HG02981 (cell line): ENCODE measurements around the gene HAUS8.
"Not testable (repeated sequence)": the region's sequence is repeated elsewhere in the genome, so short reads cannot be mapped to it uniquely, and the experiment has no call there.

ENCODE experiments used
- ATAC-seq: cut with Tn5 transposase; IDR thresholded peaks from one replicate; pipeline ENCODE4 v1.9.1; 2021; ENCODE audit warnings: mild to moderate bottlenecking, moderate library complexity; ENCODE audit not compliant: unreplicated experiment

The HAUS8 gene

DNA sequence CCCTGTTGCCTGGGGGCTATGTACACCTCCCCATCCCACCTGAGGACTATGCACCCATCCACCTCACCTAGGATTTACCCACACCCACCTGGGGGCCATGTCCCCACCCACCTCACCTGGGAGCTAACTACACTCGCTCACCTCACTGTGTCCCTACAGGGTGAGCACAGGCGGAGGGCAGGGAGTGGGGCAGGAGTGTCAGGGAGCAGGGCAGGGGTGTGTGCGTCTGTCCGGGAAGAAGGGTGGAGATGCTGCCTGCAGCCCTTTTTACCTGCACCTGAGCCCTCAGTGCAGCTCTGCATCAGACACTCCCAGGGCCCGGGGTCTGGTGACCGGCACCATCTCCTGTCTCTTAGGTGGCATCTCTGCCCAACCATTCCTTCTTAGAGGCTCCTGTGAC, 38.1 kb downstream of the HAUS8 start:
- no peak for ATAC-seq

DNA sequence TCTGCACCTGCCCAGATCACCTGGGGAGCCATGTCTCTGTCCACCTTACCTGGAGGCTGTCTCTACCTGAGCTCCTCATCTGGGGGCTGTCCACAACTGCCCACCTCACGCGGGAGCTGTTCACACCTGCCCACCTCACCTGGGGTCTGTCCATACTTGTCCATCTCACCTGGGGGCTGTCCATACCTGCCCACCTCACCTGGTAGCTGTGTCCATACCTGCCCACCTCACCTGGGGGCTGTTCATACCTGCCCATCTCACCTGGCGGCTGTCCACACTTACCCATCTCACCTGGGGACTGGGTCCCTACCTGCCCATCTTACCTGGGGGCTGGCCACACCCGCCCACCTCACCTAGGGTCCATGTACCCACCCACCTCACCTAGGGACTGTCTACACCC, 38.6 kb downstream of the HAUS8 start:
- ATAC-seq: no peak

DNA sequence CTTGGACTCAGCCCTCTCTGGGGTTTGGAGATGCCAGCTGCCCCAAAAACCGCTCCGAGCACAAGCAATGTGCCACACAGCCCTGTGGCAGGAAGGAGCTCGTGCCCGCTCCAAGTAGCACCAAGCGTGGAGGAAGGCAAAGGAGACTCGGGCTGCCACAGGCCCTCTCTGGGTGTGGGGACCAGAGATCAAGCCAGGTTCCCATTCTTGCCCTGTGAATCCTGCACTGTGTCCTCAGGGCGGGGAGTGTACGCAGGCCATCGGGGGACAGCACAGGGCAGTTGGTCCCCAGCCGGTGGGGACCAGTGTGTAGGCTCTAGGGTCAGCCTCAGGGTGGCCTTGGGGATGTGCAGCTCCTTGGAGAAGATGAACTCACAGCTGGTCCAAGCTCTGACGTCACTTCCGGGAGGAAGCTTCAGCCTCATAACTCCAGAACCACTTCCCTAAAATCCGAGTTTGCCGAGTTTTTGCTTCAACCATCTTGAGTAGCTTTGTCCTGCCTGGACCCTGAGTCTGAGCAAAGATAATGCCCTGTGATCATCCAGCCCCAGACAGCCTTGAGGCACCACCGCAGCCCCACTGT, 39.3 kb downstream of the HAUS8 start:
- no peak for ATAC-seq

DNA sequence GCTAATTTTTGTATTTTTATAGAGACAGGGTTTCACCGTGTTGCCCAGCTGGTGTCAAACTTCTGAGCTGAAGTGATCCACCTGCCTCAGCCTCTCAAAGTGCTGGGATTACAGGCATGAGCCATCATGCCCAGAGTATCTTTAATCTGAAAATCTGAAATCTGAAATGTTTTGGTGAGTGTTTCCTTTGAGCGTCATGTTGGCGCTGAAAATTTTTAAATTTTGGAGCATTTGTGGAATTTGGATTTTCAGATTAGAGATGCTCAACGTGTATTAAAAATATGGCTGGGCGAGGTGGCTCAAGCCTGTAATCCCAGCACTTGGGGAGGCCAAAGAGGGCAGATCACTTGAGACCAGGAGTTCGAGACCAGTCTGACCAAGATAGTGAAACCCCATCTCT, 43.5 kb downstream of the HAUS8 start:
- no peak for ATAC-seq

DNA sequence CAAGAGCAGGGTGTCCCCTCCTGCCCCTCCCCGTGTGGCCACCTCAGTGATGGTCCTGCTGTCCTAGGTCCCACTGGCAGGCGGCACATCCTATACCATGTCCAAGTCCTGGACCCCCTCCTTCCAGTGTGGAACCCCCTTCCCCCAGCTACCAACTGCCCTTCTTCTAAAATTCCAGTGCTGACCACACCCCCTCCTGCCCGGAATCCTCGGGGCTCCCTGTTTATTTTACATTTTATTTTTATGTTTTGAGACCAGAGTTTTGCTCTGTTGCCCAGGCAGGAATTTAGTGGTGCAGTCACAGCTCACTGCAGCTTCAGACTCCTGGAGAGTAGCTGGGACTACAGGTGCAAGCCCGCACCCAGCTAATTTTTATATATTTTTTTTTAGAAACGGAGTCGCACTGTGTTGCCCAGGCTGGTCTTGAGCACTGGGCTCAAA, 47.7 kb downstream of the HAUS8 start:
- no peak for ATAC-seq

DNA sequence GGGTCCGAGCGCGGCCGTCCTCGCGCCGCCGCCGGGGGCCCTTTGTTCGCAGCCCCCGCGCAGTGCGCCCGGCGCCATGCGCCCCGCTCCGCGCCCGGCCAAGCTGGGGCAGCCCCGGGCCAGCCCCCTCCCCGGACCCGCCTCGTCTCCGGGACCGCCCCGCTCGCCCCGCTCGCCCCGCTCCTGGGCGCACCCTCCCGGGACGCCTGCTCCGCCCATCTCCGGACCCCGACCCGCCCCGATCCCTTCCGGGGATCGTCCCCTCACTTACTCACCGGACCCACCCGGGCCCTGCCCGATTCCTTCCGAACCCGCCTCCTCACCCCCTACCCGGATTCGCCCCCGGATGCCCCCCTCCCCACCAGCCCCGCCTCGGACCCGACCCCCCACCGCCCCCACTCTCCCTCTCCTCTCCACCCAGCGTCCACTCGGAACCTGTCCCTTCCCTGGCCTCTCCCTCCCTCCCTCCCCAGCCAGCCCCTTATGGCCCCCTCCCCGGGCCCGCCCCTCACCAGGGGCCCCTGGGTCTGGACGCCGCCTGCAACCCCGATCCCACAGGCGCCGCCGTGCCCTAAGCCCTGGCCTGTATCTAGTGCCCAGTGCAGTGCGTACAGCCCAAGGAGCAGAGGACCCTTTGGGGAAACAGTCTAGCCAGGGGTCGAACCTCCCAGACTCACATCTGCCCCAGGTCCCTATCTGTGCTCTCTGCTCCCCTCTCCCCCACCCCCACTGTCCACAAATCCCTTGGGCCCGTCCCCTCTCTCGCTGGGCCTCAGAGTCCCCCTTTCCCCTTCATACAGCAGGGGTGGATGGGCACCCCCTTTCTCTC, 48.3 kb downstream of the HAUS8 start, which contains the start of gene CPAMD8:
TSS of gene CPAMD8 (minus strand) at position 105 of the 829 bp plus-strand sequence. CDS start 168 bp downstream, outside the sequence.
- no peak for ATAC-seq

DNA sequence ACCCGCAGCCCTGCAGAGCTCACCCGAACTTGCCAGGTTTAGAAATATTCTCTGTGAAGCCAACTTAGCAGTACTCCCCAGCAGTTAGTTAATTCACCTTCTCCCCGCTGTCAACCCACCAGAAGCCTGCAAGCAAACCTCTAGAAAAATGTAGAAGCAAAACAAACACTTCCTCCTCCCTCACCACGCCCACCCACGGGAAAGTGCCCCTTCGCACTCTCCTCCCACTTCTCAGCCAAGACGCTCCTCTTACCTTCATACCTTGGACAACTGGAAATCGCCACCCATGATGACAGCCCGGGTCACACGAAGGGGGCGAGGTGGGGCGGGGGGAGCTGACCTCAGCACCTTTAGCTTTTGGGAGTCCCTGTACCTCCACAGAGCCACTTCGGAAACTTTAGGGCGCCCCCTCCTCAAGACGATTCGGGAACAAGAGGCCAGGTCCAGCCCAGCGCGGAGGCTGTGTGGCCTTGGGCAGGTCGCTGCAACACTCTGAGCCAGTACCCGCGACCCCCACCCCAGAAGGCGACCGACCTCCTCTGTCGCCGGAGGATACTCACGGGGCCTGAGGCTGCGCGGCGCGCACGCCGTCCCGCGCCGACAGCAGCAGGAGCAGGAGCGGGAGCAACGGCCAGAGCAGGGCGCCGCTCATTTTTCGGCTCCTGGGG, 49.1 kb downstream of the HAUS8 start:
- no peak for ATAC-seq

DNA sequence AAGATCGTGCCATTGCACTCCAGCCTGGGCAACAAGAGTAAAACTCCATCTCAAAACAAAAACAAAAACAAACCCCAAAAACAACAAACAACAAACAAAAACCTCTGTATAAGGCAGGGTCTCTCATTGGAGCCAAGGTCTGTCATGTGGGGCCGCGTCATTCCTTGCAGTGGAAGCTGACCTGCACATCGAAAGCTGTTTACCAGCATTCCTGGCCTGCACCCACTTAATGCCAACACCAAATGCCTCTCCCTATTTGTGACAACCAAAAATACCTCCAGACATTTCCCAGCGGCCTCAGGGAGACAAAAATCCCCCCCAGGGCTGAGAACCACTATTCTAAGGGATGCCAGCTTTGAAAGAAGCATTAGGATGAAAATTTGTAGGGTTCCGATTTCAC, 49.9 kb downstream of the HAUS8 start:
- no peak for ATAC-seq

DNA sequence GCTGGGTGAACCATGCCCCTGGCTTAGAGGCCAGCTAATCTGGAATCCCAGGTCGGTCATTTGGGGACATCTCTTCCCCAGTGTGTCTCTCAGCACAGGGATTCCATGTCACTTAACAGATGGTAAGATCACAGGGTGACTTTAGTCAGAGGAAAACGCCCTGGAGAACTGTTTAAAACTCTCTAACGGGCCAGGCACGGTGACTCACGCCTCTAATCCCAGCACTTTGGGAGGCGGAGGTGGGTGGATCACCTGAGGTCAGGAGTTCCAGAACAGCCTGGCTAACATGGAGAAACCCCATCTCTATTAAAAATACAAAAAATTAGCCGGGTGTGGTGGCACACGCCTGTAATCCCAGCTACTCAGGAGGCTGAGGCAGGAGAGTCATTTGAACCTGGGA, 50.3 kb downstream of the HAUS8 start:
- ATAC-seq: not testable (repeated sequence)

DNA sequence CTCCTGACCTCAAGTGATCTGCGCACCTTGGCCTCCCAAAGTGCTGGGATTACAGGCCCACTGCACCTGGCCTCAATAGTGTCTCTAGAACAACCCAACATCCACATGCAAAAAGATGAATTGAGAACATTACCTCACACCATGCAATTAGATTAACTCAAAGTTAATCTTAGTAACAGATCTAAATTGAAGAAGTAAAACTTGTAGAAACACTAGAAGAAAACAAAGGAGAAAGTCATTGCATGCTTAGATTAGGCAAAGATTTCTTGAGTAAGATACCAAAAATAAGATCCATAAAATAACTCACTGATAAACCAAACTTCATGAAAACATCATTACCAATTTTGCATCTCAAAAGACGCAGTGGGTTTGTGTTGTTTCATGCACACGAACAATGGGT, 51.4 kb downstream of the HAUS8 start:
- no peak for ATAC-seq

DNA sequence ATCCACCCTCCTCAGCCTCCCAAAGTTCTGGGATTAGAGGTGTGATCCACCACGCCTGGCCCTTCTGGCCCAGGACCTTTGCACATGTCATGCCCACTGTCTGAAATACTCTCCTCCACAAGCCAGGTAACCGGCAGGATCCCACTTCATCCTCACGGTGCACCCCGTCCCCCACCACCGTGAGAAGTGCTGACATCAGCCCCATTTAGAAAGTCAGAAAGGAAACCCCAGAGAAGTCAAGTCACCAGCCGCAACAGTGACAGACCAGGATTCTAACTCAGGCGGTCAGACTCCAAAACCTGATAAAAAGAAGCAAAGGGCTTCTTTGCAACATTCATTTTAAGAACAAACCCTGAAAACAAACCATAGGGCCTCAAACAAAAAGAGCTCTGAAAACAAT, 52.5 kb downstream of the HAUS8 start:
- ATAC-seq: no peak

DNA sequence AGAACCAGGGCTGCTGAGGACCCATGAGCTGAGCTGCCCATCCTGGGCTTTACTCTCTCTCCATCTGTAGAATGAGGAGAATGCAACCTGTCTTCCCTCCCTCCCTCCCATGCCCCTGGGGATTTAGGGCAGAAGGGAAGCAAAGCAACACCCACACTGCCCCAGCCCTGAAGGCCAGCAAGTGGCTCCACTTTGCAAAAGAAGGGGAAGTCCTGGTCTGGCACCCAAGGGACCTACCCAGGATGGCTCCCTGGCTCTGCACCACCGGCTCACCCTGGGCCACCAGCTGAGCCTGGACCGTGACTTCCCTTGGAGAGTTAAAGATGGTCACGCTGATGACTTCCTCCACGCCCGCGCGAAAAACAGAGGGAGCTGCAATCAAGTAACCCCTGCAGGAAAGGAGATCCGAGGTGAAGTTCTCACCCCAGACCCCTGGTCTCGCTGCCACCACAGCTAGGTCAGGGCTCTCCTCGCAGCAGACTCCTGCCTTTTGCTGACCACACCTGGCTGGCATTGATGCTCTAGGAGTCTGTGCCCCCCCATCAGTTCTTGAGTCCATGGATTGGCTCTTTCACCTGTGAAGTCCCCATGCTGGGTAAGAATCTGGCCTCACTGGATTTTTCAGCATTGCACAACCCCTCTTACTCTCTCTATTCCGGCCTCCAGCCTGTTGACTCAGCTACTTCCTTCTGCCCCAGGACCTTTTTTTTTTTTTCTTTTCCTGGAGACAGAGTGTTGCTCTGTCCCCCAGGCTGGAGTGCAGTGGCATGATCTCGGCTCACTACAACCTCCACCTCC, 53.3 kb downstream of the HAUS8 start:
- no peak for ATAC-seq

DNA sequence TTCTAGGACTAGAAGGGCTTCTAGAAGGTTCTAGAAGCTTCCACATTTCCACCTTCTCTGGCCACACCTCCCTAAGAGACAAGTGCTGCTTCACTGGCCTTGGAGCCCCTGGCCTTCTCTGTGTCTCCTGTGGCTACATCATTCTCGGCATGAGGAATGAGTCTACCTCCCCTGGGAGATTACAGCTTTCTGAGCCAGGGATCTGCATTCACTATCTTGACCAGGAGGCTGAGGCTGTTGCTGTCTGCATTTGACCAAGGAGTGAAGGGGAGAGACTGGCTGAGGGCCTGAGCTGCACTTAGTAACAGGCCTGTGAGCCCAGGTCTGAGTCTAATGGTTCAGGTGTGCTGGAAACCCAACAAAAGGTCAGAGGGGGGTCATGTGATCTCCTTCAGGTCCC, 53.9 kb downstream of the HAUS8 start:
- no peak for ATAC-seq

DNA sequence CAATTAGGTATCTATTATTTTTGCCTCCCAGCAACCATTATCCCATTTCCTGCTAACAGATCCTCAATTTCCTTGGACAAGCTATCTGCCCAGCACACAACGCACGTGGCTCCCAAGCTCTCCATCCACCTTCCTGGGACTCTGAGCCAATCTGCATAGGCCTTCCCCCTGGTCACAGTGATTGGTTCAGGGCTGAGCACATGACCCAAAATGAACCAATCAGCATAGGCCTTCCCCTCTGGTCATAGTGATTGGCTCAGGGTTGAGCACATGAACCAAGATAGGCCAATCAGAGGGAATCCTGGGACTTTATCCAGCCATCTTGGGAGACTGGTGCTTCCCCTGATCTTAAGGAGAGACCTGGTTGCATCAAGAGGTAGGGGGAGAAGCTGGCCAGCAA, 54.4 kb downstream of the HAUS8 start:
- ATAC-seq: no peak

DNA sequence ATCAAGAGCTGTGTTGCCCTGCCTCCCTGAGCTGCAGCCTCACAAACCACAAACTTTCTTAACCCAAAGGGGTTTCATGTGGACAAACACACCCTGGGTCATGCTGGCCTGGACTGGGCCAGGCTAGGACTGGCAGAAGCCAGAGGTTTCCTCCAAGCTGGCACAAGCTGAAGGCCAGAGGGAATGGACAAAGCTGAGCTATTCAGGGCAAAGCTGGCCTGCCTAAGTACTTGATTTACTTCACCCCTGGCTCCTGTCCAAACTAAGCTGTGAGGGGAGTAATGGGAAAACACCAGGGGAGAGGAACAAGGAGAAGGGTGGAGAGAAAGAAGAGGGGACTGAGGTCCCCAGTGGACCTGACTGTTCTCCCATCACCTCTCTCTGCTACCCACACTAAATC, 54.9 kb downstream of the HAUS8 start:
- no peak for ATAC-seq

DNA sequence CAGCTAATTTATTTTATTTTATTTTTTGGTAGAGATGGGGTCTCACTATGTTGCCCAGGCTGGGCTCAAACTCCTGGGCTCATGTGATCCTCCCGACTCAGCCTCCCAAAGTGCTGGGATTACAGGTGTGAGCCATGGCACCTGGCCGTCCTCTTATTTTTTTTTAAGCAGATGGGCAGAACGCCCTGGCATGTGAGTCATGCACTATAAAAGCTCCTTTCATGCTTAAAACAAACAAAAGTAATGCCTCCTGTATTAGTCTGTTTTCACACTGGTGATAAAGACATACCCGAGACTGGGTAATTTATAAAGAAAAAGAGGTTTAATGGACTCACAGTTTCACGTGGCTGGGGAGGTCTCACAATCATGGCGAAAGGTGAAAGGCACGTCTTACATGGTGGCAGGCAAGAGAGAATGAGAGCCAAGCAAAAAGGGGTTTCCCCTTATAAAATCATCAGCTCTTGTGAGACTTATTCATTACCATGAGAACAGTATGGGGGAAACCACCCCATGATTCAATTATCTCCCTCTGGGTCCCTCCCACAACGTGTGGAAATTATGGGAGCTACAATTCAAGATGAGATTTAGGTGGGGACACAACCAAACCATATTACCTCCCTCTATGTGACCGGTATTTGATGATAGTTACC, 60.9 kb downstream of the HAUS8 start:
- ATAC-seq: not testable (repeated sequence)

DNA sequence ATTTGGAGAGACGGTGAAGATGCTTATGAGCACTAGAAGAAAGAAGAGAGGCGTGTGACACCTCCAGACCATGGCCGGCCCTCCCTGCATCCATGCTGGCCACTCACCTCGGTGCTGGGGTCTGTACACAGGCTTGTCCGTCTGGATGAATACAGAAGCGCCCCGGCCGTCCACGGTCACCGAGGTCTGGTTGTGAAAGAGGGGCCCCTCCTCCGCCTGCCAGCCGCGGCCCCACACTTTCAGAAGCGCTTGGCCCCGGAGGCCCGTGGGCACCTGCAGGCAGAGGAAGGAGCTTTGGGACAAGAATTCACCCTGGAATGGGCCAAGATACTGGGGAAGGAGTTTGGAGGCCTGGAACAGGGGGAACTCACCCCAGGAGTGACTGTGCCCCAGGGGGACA, 63.8 kb downstream of the HAUS8 start:
- ATAC-seq: no peak

DNA sequence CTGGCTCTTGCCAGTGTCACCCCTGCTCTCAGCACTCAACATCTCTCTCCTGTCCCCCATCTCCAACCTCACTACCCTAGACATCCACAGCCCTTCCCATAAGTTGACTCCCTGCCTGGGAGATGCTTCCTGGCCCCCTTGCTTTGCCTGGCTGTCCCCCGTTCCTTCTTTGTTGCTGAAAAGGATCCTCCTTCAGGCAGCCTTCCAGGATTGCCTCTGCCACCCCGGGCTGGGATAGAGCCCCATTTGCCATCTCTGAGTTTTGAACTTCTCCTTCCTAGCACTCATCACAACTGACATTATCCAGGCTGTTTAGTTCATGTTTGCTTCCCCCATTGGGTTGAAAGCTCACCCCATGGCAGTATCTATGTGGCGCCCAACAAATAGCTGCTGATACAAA, 68.7 kb downstream of the HAUS8 start:
- ATAC-seq: no peak

DNA sequence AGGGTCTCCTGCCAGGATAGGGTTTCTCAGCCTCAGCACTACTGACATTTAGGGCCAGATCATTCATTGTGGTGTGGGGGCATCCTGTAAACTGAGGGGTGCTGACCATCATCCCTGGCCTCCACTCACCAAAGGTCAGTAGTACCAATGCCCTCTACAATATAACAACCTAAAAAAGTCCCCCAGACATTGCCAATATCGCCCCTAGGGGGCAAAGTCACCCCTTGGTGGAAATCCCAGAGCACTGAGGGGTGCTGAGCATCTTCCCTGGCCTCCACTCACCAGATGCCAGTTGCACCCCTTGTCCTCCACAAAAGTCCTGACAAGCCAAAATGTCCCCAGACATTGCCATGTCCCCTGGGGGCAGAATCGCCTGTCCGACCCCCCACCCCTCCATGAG, 70.3 kb downstream of the HAUS8 start:
- ATAC-seq: no peak

DNA sequence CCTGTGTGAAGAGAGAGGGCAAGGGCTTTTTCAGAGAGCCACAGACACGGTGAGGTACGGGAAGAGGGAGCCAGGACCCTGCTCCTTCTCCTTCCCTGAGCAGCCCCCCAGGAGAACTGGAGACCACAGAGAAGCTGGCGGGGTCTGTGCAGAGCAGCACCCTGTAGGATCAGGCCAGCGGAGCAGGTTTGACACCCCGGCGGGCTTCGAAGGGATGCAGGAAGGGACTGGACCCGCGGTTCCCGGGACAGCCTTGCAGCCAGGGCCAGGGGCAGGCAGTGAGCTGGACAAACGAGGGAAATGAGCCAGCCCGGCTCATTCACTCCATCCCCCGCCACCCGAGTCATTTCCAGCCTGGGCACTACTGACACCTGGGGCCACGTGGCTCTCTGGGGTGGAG, 70.9 kb downstream of the HAUS8 start:
- ATAC-seq: no peak

DNA sequence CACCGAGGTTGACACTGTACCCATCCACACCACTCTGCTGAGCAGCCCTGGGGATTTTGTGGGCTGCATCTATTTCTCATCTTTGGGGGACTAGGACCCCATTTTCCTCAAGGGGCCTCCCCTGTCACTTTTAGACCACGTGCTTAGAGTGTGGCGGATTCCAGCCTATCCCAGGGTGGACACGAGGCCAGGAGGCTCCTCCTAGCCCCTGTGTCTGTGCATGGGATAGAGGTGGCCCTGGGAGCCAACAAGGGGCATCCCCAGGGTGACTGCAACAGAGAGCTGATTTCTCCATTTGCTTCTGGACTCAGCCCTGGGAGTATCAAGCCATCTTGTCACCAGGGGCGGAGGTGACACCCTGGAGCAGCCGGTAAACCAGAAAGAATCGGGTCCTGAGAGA, 72.8 kb downstream of the HAUS8 start:
- no peak for ATAC-seq
